NCI-H2107 treated with DMSO at 0.1 percent for 48 hours (cell line): ENCODE results near the gene WASHC2C.
"Not testable (repeated sequence)": the region's sequence is repeated elsewhere in the genome, so short reads cannot be mapped to it uniquely, and the experiment has no call there.

ENCODE experiments used
- DNase-seq: peaks from one replicate; lab custom pipeline; 2025; ENCODE audit not compliant: unreplicated experiment; lab: John Stamatoyannopoulos, UW

The WASHC2C gene, protein sequence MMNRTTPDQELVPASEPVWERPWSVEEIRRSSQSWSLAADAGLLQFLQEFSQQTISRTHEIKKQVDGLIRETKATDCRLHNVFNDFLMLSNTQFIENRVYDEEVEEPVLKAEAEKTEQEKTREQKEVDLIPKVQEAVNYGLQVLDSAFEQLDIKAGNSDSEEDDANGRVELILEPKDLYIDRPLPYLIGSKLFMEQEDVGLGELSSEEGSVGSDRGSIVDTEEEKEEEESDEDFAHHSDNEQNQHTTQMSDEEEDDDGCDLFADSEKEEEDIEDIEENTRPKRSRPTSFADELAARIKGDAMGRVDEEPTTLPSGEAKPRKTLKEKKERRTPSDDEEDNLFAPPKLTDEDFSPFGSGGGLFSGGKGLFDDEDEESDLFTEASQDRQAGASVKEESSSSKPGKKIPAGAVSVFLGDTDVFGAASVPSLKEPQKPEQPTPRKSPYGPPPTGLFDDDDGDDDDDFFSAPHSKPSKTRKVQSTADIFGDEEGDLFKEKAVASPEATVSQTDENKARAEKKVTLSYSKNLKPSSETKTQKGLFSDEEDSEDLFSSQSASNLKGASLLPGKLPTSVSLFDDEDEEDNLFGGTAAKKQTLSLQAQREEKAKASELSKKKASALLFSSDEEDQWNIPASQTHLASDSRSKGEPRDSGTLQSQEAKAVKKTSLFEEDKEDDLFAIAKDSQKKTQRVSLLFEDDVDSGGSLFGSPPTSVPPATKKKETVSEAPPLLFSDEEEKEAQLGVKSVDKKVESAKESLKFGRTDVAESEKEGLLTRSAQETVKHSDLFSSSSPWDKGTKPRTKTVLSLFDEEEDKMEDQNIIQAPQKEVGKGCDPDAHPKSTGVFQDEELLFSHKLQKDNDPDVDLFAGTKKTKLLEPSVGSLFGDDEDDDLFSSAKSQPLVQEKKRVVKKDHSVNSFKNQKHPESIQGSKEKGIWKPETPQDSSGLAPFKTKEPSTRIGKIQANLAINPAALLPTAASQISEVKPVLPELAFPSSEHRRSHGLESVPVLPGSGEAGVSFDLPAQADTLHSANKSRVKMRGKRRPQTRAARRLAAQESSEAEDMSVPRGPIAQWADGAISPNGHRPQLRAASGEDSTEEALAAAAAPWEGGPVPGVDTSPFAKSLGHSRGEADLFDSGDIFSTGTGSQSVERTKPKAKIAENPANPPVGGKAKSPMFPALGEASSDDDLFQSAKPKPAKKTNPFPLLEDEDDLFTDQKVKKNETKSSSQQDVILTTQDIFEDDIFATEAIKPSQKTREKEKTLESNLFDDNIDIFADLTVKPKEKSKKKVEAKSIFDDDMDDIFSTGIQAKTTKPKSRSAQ (N-terminal part only)

DNA sequence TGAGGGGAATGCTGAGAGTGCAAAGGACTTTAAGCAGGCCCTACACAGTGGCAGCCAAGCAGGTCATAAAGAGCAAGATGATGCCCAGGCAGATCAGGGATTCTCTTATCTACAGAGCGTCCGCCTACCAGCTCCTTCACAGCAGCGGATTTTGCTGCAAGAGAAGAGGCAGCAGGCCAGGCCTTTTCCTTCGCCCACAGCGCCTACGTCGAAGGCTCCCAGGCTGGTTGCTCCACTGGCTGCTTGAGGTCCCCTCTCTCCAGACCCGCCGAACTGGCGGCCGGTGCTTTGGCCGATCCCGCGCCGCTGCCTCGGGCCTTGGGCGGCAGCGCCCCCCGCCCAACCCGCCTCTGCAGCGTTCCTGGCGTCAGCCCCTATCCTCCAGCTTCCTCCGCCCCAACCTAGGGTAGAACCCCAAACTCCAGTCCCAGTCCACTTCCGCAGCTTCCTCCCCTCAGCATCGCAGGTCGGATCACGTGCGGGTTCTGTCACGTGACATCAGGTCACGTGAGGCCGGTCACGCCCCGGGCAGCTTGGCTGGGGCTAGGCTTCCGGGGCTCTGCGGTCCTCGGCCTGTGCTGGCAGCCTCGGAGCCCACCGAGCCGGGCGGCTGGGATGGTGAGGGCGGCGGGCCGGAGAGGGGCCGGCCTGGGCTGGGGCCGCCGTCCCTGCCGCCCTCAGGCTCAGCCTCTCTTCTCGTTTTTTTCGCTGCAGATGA, at the start of gene WASHC2C:
Gene WASHC2C, plus strand, starts transcription at position 564 of the 718 bp plus-strand sequence. Its CDS starts 52 bp downstream, at position 616.
- peak; percentile 0 for DNase-seq

DNA sequence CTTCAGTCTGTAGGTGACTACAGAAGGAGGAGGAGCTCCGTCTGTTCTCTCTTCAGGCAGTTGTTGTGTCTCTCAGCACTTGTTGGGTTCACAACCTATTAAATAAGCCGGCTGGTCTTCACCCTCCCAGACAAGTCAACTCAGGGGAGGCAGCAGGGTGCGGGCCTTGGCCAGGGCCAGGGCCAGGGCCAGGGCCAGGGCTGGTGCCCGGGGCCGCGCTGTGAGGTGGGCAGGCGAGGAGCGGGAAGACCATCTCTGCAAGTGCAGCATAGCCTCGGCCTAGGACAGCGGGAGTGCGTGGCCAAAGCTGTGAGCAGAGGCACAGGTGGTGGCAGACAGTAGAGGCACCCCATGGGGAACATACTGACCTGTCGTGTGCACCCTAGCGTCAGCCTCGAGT, 48.6 kb upstream of the WASHC2C start:
- DNase-seq, result not testable (repeated sequence)

DNA sequence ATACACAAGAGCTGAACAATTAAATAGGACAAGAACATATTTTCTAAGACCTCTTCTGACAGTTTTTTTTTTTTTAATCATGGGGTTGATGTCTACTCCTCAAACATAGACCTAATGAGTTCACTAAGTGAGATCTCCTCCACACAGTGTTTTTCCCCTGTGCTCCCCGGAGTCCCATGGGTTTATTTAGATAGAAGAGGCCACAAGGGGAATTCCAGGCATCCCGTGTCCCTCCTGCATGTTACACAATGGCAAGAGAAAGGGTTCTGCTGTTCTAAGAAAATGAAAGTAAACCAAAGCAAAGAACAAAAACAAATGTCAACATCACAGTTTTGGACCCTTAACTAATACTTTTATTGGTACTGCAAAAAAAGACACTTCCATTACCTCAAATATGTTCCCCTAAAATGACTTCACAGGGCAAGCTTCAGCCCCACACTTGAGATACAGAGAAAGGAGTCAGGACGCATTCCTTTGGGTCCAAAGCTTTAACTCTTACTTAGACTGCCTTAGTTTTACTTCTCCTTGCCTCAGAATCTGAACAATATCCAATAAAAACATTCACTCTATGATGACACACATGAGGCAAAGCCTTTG, 16.8 kb upstream of the WASHC2C start:
- not testable (repeated sequence) for DNase-seq

DNA sequence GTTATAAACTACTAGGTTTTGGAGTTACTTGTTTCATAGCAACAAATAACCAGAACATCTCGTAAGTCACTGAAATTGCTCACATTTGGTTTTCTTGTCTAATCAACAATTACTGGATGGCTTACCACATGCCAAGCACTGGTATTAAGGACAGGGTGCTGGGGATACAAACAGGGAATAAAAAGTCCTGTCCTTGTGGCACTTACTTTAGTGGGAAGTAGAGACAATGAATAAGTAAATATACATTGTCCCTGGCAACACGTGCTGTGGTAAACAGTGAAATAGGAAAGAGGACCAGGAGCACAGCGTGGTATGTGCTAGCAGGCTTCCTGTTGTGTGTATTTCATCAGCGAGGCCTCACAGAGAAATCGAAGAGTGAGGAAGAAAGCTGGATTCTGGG, 15.8 kb upstream of the WASHC2C start:
- not testable (repeated sequence) for DNase-seq

DNA sequence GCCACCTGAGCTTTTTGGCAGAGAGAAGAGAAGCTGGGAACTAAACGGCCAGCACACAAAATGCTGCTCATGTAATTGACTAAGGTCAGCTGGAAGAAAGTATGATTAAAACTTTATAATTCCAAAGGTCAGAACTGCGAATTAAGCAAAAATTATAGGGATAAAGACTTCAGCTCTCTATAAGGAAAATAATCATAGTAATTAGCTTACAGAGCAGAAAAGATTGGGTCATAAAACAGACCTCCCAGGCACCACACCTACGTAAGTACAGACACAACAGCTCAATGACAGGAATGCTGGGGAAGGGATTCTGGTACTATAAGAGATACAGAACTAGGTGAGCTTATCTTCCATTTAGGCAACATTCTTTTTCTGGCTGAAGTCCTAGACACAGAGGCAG, 10.0 kb upstream of the WASHC2C start:
- not testable (repeated sequence) for DNase-seq

DNA sequence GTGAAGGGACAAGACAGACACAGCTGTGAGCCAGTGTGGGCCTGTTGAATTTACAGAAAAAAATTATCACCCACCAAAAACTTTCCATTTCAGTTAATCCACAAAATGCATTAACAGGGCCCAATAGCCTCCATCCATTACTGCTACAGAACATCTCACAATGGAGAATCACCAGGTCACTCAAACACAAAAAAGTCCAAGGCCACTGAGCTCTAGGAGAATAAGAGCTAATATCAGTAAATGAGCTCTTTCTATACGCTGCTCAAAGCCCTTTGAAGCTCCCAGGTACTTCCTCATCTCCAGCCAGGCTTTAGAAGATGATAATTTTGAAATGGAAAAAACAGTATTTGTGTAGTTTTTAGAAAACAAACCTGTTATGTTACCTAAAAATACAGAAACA, 9.4 kb upstream of the WASHC2C start:
- not testable (repeated sequence) for DNase-seq

DNA sequence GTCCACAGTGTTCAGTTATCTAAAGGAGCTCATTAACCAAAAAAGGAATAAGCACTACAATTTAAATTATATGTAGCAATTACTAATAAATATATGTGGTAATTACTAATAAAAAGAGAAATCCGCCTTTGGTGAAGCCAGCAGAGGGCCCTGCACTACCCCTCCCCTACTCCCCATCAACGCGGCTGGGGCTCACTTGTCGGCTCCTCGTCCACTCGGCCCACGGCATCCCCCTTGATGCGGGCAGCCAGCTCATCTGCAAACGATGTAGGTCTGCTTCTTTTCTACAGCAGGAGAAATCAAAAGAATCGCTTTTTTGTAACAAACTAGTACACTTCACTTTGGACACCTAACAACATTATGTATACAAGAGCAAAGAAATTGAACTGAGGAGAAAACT, 5.6 kb upstream of the WASHC2C start:
- DNase-seq, result not testable (repeated sequence)

DNA sequence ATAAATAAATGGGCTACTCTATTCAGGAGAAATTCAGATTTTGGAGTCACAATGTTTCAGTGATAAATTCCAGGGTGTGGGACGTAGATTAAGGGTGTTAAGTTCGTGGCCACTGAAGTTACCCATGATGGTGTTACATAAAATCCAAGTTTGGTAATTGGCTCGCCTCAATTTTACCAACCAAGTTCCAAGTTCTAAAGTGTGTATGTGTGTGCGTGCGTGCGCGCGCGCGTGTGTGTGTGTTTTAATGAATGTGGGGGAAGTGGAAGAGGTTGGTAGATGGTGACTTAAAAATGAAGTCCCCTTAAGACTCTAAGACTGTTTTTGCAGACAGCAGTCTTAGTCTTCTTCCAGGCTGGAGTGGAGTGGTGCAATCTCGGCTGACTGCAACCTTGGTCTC, 3.2 kb upstream of the WASHC2C start:
- DNase-seq, result not testable (repeated sequence)

DNA sequence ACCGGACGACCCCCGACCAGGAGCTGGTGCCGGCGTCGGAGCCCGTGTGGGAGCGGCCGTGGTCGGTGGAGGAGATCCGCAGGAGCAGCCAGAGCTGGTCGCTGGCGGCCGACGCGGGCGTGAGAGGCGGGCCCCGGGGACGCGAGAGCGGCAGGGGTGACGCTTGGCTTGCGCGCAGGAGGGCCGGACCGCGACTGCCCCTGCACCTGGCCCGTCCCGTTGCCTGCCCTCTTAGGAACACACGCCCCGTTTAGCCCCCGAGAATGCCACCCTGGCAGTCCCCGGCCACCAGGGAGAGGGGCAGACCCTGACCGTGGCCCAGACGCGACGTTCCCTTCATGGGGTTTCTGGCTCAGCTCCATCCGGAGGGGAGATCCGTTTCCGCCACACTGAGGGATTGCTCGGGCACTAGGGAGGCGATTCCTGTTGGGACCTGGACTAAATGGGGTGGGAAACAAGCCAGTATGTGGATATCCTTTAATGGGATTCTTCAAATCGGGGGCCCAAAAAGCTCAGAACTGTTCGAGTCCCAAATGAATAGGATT, 427 bp downstream of the WASHC2C start:
- not testable (repeated sequence) for DNase-seq

DNA sequence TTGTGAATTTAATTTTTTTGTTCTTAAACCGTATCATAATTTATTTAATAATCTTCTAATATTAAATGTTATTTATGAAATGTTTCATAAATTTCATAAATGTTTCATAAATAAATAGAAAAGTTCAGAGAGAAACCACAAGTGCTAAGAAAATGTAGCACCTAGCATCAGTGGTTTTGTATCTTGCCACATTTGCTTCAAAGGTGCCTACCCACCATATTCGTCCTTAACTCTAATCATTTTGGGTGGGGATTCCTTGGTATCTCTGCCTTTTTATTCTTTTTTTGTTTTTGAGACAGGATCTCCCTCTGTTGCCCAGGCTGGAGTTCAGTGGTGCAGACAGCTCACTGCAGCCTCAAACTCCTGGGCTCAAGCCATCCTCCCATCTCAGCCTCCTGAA, 7.4 kb downstream of the WASHC2C start:
- DNase-seq, result not testable (repeated sequence)

DNA sequence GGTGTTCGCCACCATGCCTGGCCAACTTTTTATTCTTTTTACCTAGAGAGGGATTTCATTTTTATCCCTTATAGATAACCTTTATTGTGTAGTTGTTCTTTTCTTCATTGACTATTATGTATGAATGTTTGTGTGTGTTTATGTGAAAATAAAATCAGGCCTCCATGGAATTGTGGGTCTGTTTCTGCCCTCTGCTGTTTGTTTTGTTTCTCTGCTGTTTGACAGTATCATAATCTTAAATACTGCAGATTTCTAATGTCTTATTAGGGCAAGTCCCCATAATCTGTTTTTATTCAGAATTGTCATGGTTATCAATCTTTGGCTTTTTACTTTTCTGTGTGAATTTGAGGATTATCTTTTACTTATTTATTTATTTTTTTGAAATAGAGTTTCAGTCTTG, 7.8 kb downstream of the WASHC2C start:
- DNase-seq, result not testable (repeated sequence)

DNA sequence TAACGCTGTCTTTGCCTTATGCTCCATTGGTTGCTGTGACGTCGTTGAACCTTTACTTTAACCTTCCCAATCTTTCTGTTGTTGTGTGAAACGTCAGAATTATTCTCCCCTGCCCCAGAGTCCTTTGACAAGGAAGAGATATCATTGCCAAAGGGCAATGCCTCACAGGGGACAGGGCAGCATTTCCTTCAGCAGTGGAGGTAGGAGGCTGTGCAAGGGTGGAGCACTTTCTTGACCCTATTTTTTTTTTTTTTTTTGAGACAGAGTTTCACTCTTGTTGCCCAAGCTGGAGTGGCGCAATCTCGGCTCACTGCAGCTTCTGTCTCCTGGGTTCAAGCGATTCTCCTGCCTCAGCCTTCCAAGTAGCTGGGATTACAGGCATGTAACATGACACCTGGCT, 14.5 kb downstream of the WASHC2C start:
- not testable (repeated sequence) for DNase-seq

DNA sequence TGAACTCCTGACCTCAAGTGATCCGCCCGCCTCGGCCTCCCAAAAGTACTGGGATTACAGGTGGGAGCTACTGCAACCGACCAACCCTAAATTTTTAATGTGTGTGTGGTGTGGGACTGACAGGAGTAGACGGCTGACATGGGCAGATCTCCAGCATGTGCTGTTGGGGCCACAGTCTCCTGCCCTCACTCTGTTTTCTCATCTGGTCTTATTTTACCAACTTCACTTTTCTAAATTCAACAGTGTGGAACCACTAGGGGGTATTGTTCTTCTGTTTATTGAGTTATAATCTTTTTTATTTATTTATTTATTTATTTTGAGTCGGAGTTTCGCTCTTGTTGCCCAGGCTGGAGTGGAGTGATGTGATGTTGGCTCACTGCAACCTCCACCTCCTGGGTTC, 14.9 kb downstream of the WASHC2C start:
- not testable (repeated sequence) for DNase-seq

DNA sequence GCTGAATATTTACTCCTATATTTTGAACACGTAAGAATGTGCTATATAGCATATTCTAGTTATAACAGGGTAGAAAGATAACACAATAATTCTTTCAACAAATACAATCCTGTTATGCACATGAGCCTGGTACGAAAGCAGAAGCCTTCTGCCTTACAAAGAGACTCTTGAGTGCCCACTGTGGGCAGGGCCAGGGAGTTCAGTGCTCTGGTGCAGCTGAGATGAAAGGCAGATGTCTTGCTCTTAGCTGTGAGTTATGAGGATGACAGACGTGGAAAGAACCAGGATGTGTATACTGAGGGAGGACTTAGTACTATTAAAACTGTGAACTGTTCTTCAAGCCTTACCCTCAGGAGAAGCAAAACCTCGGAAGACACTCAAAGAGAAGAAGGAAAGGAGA, 24.1 kb downstream of the WASHC2C start:
- not testable (repeated sequence) for DNase-seq

DNA sequence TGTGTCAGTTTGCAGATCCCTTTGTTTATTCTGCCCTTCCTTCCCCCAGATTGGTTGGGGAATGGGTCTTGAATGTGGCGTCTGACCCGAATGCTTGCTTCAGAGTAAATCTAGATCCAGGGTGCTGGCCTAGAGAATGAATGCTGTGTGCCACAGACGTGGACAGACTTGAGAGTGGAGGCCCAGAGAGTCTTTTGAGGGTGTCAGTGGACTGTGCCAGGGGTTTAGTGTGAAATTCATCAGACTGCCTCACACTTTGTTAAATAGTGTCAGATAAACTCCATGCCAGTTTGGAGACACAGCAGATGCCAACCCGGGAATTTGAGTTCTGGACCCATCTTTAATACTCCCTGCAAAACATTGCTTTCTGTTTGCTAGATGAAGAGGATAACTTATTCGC, 25.1 kb downstream of the WASHC2C start:
- not testable (repeated sequence) for DNase-seq

DNA sequence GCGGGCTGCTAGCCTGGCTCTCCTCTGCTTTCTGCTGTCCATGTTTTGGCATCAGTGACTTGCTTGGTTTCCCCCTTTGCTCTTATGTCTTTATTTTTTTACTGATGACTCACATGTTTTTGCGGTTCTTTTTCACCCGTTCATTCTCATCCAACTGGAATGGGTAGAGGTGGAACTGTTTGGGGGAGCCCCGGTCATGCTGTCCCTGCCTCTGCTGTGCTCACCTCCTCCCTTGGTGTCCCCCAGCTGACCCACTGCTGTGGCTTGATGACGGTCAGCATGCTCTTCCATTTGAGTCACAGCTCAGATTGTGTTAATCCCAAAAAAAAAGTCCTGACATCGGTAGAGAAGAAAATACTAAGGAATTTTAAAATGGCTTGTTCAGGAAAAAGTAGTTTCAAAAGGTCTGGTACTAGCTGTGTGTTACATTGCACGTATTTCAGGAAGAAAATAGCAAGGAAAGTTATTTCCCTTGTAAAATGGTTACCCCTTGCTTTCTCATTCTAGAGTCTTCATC, 27.0 kb downstream of the WASHC2C start:
- not testable (repeated sequence) for DNase-seq

DNA sequence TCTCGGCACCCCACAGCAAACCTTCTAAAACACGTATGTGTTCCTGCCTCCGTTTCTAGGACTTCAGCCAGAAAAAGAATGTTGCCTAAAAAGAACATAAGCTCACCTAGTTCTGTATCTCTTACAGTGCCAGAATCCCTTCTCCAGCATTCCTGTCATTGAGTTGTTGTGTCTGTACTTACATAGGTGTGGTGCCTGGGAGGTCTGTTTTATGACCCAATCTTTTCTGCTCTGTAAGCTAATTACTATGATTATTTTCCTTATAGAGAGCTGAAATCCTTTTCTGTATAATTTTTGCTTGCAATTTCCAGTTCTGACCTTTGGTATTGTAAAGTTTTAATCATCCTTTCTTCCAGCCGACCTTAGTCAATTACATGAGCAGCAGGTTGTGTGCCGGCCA, 28.0 kb downstream of the WASHC2C start:
- DNase-seq, result not testable (repeated sequence)

DNA sequence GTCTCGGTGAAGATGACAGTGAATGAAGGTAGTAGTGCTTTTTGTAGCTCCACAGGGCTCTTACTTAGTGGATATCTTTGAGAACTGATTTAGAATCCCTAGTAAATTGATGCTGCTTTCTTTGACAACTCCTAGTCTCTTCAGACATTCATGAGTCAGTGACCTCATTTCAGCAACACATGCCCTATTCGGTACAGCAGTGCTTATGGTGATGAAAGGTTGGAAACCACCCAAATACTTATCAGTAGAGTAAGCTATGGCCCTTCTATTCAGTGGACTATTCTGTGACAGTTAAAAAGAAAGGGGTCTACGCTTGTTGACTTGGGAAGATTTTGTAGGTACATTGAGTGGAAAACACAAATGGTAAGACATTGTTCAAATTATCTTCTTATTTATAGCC, 29.0 kb downstream of the WASHC2C start:
- not testable (repeated sequence) for DNase-seq

DNA sequence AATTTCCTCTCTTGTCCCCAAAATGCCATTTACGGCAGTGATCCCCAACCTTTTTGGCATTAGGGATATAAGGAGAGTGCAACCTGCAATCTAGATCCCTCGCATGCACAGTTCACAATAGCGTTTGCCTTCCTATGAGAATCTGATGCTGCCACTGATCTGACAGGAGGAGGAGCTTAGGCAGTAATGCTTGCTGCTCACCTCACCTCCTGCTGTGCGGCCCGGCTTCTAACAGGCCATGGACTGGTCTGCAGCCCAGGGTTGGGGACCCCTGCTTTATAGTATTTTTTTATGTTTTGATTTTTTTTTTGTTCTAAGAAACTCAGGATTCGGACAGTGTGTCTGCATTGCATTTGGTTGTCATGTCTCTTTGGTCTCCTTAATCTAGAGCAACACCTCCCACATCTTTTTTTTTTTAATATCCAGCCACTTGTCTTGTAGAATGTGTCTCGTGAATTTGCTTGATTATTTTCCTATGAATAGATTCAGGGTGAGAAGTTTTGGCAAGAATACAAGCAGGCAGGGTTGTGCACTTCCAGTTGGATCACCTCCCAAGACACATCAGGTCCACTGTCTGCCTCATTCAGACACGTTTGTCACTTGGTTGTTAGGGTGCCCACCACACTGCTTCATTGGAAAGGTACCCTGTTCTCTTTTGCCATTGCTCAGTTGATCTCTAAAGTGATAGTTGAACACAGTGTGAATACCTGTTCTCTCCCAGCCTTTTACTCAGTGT, 30.8 kb downstream of the WASHC2C start:
- not testable (repeated sequence) for DNase-seq
